ENCODE measurements around the gene POLR3F. TPM values are rescaled to one million over a fixed set of nuclear protein-coding genes. Genes with fewer than 3 reads are reported as not detected.

POLR3F gene
- polyA plus RNA-seq, 1 experiment = 10.6 TPM

DNA sequence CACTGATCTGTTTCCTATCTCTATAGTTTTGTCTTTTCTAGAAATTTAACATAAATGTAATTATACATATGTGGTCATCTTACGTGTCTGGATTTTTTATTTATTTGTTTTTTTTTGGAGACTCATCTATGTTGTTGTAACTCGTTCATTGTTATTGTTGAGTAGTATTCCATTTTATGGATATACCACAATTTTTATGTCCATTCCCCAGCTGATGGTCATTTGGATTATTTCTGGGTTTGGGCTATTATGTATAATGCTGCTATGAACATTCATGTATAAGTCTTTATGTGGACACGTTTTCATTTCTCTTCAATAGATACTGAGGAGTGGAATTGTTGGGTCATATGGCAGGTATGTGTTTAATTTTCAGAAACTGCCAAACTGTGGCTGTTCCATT lies 10.6 kb upstream of the POLR3F start:
- no peak for TF ChIP-seq CTCF (IDR thresholded peaks at IDR 0.05; ENCODE audit: low read depth, low read length)
- Histone ChIP-seq H3K27me3 (ENCODE audit: control insufficient read depth, insufficient read depth, low read length) (no peaks in the 10 kb centered on the region), H3K27ac (ENCODE audit: low read depth, low read length) (no peak overlapping the region), H3K9me3 (ENCODE audit: control insufficient read depth, insufficient read depth, low read length) (no peaks in the 10 kb centered on the region), H3K4me3 (ENCODE audit: low read depth, low read length) (no peak overlapping the region)
- ChIA-PET CTCF (no interaction called here), POLR2A (interaction anchor here (0.6 kb wide), 1 partner anchor 22 kb away, joined by 8 read pairs; no protein-coding TSS in a partner anchor)
- DNase-seq (ENCODE audit: low read depth, low spot score) = no peak

GRCh38 chr20:18465536-18466200 lies 1.5 kb upstream of the POLR3F start:
- TF ChIP-seq CTCF (IDR thresholded peaks at IDR 0.05; ENCODE audit: low read depth, low read length) = no peak
- ChIA-PET CTCF (interaction anchor here (0.8 to 1.4 kb wide), 2 partner anchors 32 to 122 kb away, joined by 4 to 5 read pairs; partner anchors contain the start of genes DTD1 and RBBP9), POLR2A (interaction anchor here (2.1 kb wide), 1 partner anchor 42 kb away, joined by 18 read pairs; the partner anchor contains the start of gene SEC23B)
- Histone ChIP-seq H3K27me3 (ENCODE audit: control insufficient read depth, insufficient read depth, low read length) (no peaks in the 10 kb centered on the region), H3K27ac (ENCODE audit: low read depth, low read length) (no peak overlapping the region), H3K4me3 (ENCODE audit: low read depth, low read length) (no peak overlapping the region), H3K9me3 (ENCODE audit: control insufficient read depth, insufficient read depth, low read length) (no peaks in the 10 kb centered on the region; the same call in 1 of the 2 replicates)
- DNase-seq (ENCODE audit: low read depth, low spot score) = no peak

DNA sequence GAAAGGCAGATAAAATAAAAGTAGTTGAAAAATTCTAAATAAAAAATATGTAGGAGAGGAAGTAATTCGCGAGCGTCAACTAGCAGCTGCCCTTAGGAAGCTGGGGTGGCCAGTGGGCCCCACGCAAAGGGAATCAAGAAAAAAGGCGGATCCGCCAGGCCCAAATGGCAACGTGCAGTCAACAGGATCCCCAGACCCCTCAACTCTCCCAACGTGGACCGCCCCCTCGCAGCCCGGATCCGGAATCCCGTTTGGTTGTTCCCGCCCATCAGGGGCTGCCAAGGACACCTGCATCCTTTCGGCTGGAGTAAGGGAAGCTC lies 656 bp upstream of the POLR3F start:
- ChIA-PET CTCF (interaction anchor here (0.7 to 1.4 kb wide), 3 partner anchors 31 to 962 kb away, joined by 3 to 8 read pairs (median 5); partner anchors contain the start of gene RBBP9), POLR2A (interaction anchor here (0.5 to 2.1 kb wide), 5 partner anchors 12 to 234 kb away, joined by 3 to 18 read pairs (median 4); partner anchors contain the start of genes RBBP9 and SEC23B)
- Histone ChIP-seq H3K27me3 (ENCODE audit: control insufficient read depth, insufficient read depth, low read length) (no peaks in the 10 kb centered on the region), H3K9me3 (ENCODE audit: control insufficient read depth, insufficient read depth, low read length) (no peaks in the 10 kb centered on the region; the same call in 1 of the 2 replicates), H3K27ac (ENCODE audit: low read depth, low read length) (peak overlapping the region; percentile 13), H3K4me3 (ENCODE audit: low read depth, low read length) (peak overlapping the region; percentile 88)
- DNase-seq (ENCODE audit: low read depth, low spot score) = no peak
- TF ChIP-seq CTCF (IDR thresholded peaks at IDR 0.05; ENCODE audit: low read depth, low read length) = no peak

- CTCF ChIA-PET = no interaction called here
These were observed 10.0 kb downstream of the POLR3F start for GRCh38 chr20:18477218-18477617.

More at GRCh38 chr20:18477218-18477617, 10.0 kb downstream of the POLR3F start:
- no peak overlapping the region for H3K4me3 ChIP-seq (ENCODE audit: low read depth, low read length)
- no peak for DNase-seq (ENCODE audit: low read depth, low spot score)
- H3K9me3 ChIP-seq (ENCODE audit: control insufficient read depth, insufficient read depth, low read length) = no peaks in the 10 kb centered on the region
- no peaks in the 10 kb centered on the region for H3K27me3 ChIP-seq (ENCODE audit: control insufficient read depth, insufficient read depth, low read length)
- POLR2A ChIA-PET = no interaction called here
- TF ChIP-seq CTCF (IDR thresholded peaks at IDR 0.05; ENCODE audit: low read depth, low read length) = no peak
- H3K27ac ChIP-seq (ENCODE audit: low read depth, low read length) = no peak overlapping the region

Measured in AG04450 (cell line).